CD4-positive, alpha-beta T cell (primary cell): ENCODE results near the gene PPP1R9B. TPM values are rescaled to one million over a fixed set of nuclear protein-coding genes. Genes with fewer than 3 reads are reported as not detected.

ENCODE experiments used
- ATAC-seq: fragments of 200-7000 bp; cut with Tn5 transposase; one replicate; pipeline ENCODE4 v1.10.0; 2022; ENCODE audit warnings: mild to moderate bottlenecking; ENCODE audit not compliant: poor library complexity
- CTCF ChIA-PET: fragments of 350-600 bp; sonication (Branson Sonifier 250); formaldehyde crosslinking; loops from one replicate; lab custom pipeline; 2021; ENCODE audit warnings: antibody characterized with exemption, inconsistent platforms; lab: Charles Lee
- POLR2A ChIA-PET: fragments of 350-600 bp; sonication (Branson Sonifier 250); formaldehyde crosslinking; loops from one replicate; lab custom pipeline; 2021; ENCODE audit warnings: antibody characterized with exemption, inconsistent platforms; lab: Charles Lee
- DNase-seq, 14 experiments: peaks; one replicate each; pipeline ENCODE4 v3.0.0-alpha.2; 2013 to 2020; ENCODE audit warnings: mixed read lengths in 2 of 14
- H3K27ac ChIP-seq, 2 donors: one replicate each; pipeline versions ENCODE4 v1.5.1 to v1.7.0; 2013; ENCODE audit warnings: low read length in 2 of 2, low read depth in 1 of 2, mild to moderate bottlenecking in 1 of 2
- H3K27me3 ChIP-seq, 2 experiments: 1 replicate in 1 of 2; 2 replicates in 1 of 2; pipeline versions ENCODE4 v1.6.1 to v1.7.0; 2013; ENCODE audit warnings: low read length in 2 of 2, control low read depth in 1 of 2, mild to moderate bottlenecking in 1 of 2, moderate library complexity in 1 of 2; ENCODE audit not compliant: insufficient read depth in 2 of 2, control insufficient read depth in 1 of 2
- H3K36me3 ChIP-seq: one replicate; pipeline ENCODE4 v1.6.1; 2013; ENCODE audit warnings: low read length, control low read depth; ENCODE audit not compliant: insufficient read depth
- H3K4me1 ChIP-seq: one replicate; pipeline ENCODE4 v1.6.1; 2013; ENCODE audit warnings: low read length, control low read depth; ENCODE audit not compliant: insufficient read depth
- H3K4me3 ChIP-seq: one replicate; pipeline ENCODE4 v1.5.1; 2013; ENCODE audit warnings: mild to moderate bottlenecking, low read length, moderate library complexity
- H3K9me3 ChIP-seq, 2 experiments: 1 replicate in 1 of 2; 2 replicates in 1 of 2; pipeline versions ENCODE4 v1.6.1 to v1.7.0; 2013; ENCODE audit warnings: low read length in 2 of 2, mild to moderate bottlenecking in 2 of 2, control low read depth in 1 of 2, moderate library complexity in 1 of 2; ENCODE audit not compliant: control insufficient read depth in 1 of 2, insufficient read depth in 1 of 2
- H3K27ac Mint-ChIP-seq: one replicate; pipeline ENCODE4 v1.8.0; 2020; ENCODE audit warnings: mixed read lengths
- H3K27me3 Mint-ChIP-seq: one replicate; pipeline ENCODE4 v1.8.0; 2021; ENCODE audit warnings: mixed read lengths
- H3K36me3 Mint-ChIP-seq: one replicate; pipeline ENCODE4 v1.8.0; 2021; ENCODE audit warnings: low read depth, mixed read lengths
- H3K4me1 Mint-ChIP-seq: one replicate; pipeline ENCODE4 v1.8.0; 2021; ENCODE audit warnings: low read depth, mixed read lengths
- H3K4me3 Mint-ChIP-seq: one replicate; pipeline ENCODE4 v1.8.0; 2020; ENCODE audit warnings: mild to moderate bottlenecking, mixed read lengths
- H3K9me3 Mint-ChIP-seq: one replicate; pipeline ENCODE4 v1.8.0; 2020; ENCODE audit warnings: mixed read lengths
- CTCF ChIP-seq: fragments of 200-600 bp; IDR thresholded peaks from one replicate; pipeline ENCODE4 v1.8.0; 2022; ENCODE audit warnings: antibody characterized with exemption, mild to moderate bottlenecking
- intact Hi-C, 2 experiments: fragments of 100-400 bp; cut with DNase I in 1 of 2; cut with micrococcal nuclease in 1 of 2; formaldehyde crosslinking; loops; one replicate each; pipeline versions ENCODE4 v1.15.1 to v1.9.0; 2023 to 2025; cut with DNase I, micrococcal nuclease
- total RNA-seq, 174 experiments: library from RNA in 2 of 174; stranded (reverse) in 2 of 174; gene quantifications; one replicate each; pipeline ENCODE4 v1.2.3 and lab custom pipeline; 2021 to 2026

Gene PPP1R9B
- total RNA-seq, 2 experiments from 2014 or later = 53.4 to 55.7 TPM

GRCh38 chr17:50130559-50131305, 19.7 kb downstream of the PPP1R9B start:
- DNase-seq = peak in 3 of 14 experiments; percentile 7 to 48 (median 44)
- ATAC-seq = peak; percentile 33
- Mint-ChIP-seq H3K27ac (peak overlapping the region; percentile 81), H3K4me1 (peaks cover 33% of the 10 kb centered on the region), H3K36me3 (peaks cover 31% of the 10 kb centered on the region), H3K4me3 (peak overlapping the region; percentile 89), H3K9me3 (no peaks in the 10 kb centered on the region), H3K27me3 (peaks cover 27% of the 10 kb centered on the region)
- POLR2A ChIA-PET = interaction anchor here (1.0 to 1.7 kb wide), 4 partner anchors 14 to 31 kb away, joined by 3 to 6 read pairs (median 4); no protein-coding TSS in a partner anchor
- intact Hi-C loops = loop anchor here in 1 of 2 experiments (5.0 kb wide), 1 partner anchor 37 kb away; the partner anchor contains the start of gene SGCA
- H3K27me3 ChIP-seq = peaks cover 10 to 13% of the 10 kb centered on the region in 2 experiments
- H3K4me1 ChIP-seq = peaks cover 35% of the 10 kb centered on the region
- no peaks in the 10 kb centered on the region for H3K9me3 ChIP-seq
- CTCF ChIA-PET = interaction anchor here (1.0 to 3.1 kb wide), 5 partner anchors 10 to 266 kb away, joined by 3 to 12 read pairs (median 3); partner anchors contain the start of gene LRRC59
- no peak overlapping the region for H3K27ac ChIP-seq
- no peak for TF ChIP-seq CTCF
- peak overlapping the region; percentile 57 for H3K4me3 ChIP-seq
- peaks cover 15% of the 10 kb centered on the region for H3K36me3 ChIP-seq

GRCh38 chr17:50129728-50130558, 20.5 kb downstream of the PPP1R9B start, which contains the start of gene SAMD14:
Gene SAMD14 (minus strand): TSS chr17:50130160. CDS start chr17:50124959, 5,201 bp downstream.
- Mint-ChIP-seq H3K36me3 (peaks cover 26% of the 10 kb centered on the region), H3K27me3 (peaks cover 27% of the 10 kb centered on the region), H3K4me3 (peak within 1 kb of the TSS; percentile 89), H3K9me3 (no peaks in the 10 kb centered on the region), H3K27ac (peak within 1 kb of the TSS; percentile 81), H3K4me1 (peaks cover 33% of the 10 kb centered on the region)
- intact Hi-C loops = loop anchor here in 1 of 2 experiments (5.0 kb wide), 1 partner anchor 37 kb away; the partner anchor contains the start of gene SGCA
- Histone ChIP-seq H3K4me1 (peaks cover 35% of the 10 kb centered on the region), H3K27ac (no peak within 1 kb of the TSS), H3K9me3 (no peaks in the 10 kb centered on the region), H3K27me3 (peaks cover 10 to 13% of the 10 kb centered on the region in 2 experiments), H3K36me3 (peaks cover 9% of the 10 kb centered on the region), H3K4me3 (peak within 1 kb of the TSS; percentile 57)
- CTCF ChIA-PET = interaction anchor here (0.7 to 3.1 kb wide), 4 partner anchors 11 to 36 kb away, joined by 3 to 12 read pairs (median 6); no protein-coding TSS in a partner anchor
- peak in 11 of 14 experiments; percentile 42 to 83 (median 55) for DNase-seq
- ATAC-seq = peak; percentile 75
- TF ChIP-seq CTCF = no peak
- POLR2A ChIA-PET = interaction anchor here (1.0 to 1.7 kb wide), 4 partner anchors 13 to 32 kb away, joined by 3 to 6 read pairs (median 4); no protein-coding TSS in a partner anchor

GRCh38 chr17:50129353-50129727, 21.1 kb downstream of the PPP1R9B start:
- ATAC-seq (no peak), DNase-seq (peak in 2 of 14 experiments; percentile 18 to 37)
- H3K4me1 ChIP-seq = peaks cover 35% of the 10 kb centered on the region
- H3K4me1 Mint-ChIP-seq = peaks cover 33% of the 10 kb centered on the region
- POLR2A ChIA-PET = interaction anchor here (1.7 kb wide), 1 partner anchor 12 kb away, joined by 6 read pairs; no protein-coding TSS in a partner anchor
- intact Hi-C loops = no loop called here
- peak overlapping the region; percentile 58 for H3K27ac Mint-ChIP-seq
- no peaks in the 10 kb centered on the region for H3K9me3 ChIP-seq
- H3K4me3 ChIP-seq = peak overlapping the region; percentile 10
- CTCF ChIA-PET = interaction anchor here (0.7 to 3.1 kb wide), 3 partner anchors 11 to 35 kb away, joined by 3 to 10 read pairs (median 3); no protein-coding TSS in a partner anchor
- H3K9me3 Mint-ChIP-seq = no peaks in the 10 kb centered on the region
- H3K27me3 Mint-ChIP-seq = peaks cover 27% of the 10 kb centered on the region
- peaks cover 10 to 13% of the 10 kb centered on the region in 2 experiments for H3K27me3 ChIP-seq
- H3K4me3 Mint-ChIP-seq = peak overlapping the region; percentile 80
- TF ChIP-seq CTCF = no peak
- H3K36me3 Mint-ChIP-seq = peaks cover 20% of the 10 kb centered on the region
- H3K27ac ChIP-seq = no peak overlapping the region
- H3K36me3 ChIP-seq = peaks cover 4% of the 10 kb centered on the region
